LHCN-M2 (cell line): Measurements from ENCODE around the gene HFM1. TPM values are rescaled to one million over a fixed set of nuclear protein-coding genes. Genes with fewer than 3 reads are reported as not detected.
A peak's percentile ranks its signal among the peaks of the same experiment; 100 is the strongest.
"Not testable (repeated sequence)": the region's sequence is repeated elsewhere in the genome, so short reads cannot be mapped to it uniquely, and the experiment has no call there.

ENCODE experiments used
- DNase-seq: peaks from one replicate; pipeline ENCODE4 v3.0.0-alpha.2; 2012; ENCODE audit warnings: low read depth
- polyA plus RNA-seq: library from polyadenylated mRNA; unstranded; fragments of >200 nt; gene quantifications from one replicate; pipeline ENCODE4 v1.2.1, GENCODE V29; 2012; ENCODE audit warnings: missing spikeins
- total RNA-seq: library from RNA; depleted of rRNA; stranded (reverse); fragments of >200 nt; gene quantifications from 2 replicates; pipeline ENCODE4 v1.2.3, GENCODE V29; 2014; rRNA removed

HFM1 gene
- total RNA-seq = 0.06 and 0.13 TPM in 2 replicates
- not detected for polyA plus RNA-seq

GRCh38 chr1:91404151-91405012 lies at the start of gene HFM1:
TSS of gene HFM1 (minus strand) at chr1:91404837. CDS start at chr1:91401082, 3,755 bp downstream.
- DNase-seq = peak; percentile 45

GRCh38 chr1:91454136-91454535 lies 49.5 kb upstream of the HFM1 start:
- DNase-seq = no peak

GRCh38 chr1:91450260-91450659 lies 45.6 kb upstream of the HFM1 start:
- no peak for DNase-seq

- DNase-seq = not testable (repeated sequence)
Observed at GRCh38 chr1:91447782-91448181, 43.1 kb upstream of the HFM1 start.

GRCh38 chr1:91441980-91442379 lies 37.3 kb upstream of the HFM1 start:
- DNase-seq = not testable (repeated sequence)

- no peak for DNase-seq
Observed at GRCh38 chr1:91440847-91441246, 36.2 kb upstream of the HFM1 start.

GRCh38 chr1:91439016-91439415 lies 34.4 kb upstream of the HFM1 start:
- DNase-seq = no peak

- DNase-seq = no peak
Observed at GRCh38 chr1:91428182-91428798, 23.7 kb upstream of the HFM1 start.

GRCh38 chr1:91427741-91428140 lies 23.1 kb upstream of the HFM1 start:
- no peak for DNase-seq

- not testable (repeated sequence) for DNase-seq
Observed at GRCh38 chr1:91422523-91422922, 17.9 kb upstream of the HFM1 start.

GRCh38 chr1:91412371-91412770 lies 7.7 kb upstream of the HFM1 start:
- no peak for DNase-seq

- peak; percentile 22 for DNase-seq
Observed at GRCh38 chr1:91406773-91407389, 2.2 kb upstream of the HFM1 start.

- DNase-seq = peak; percentile 19
Observed at GRCh38 chr1:91402023-91402422, 2.6 kb downstream of the HFM1 start.

- no peak for DNase-seq
Observed at GRCh38 chr1:91400133-91400725, 4.4 kb downstream of the HFM1 start.

GRCh38 chr1:91398291-91398690 lies 6.3 kb downstream of the HFM1 start:
- DNase-seq = no peak

GRCh38 chr1:91397605-91398004 lies 7.0 kb downstream of the HFM1 start:
- DNase-seq = no peak

GRCh38 chr1:91393042-91393441 lies 11.6 kb downstream of the HFM1 start:
- no peak for DNase-seq

- DNase-seq = no peak
Observed at GRCh38 chr1:91386109-91386508, 18.5 kb downstream of the HFM1 start.

- DNase-seq = no peak
Observed at GRCh38 chr1:91383456-91383855, 21.2 kb downstream of the HFM1 start.

GRCh38 chr1:91381844-91382243 lies 22.8 kb downstream of the HFM1 start:
- DNase-seq = no peak

GRCh38 chr1:91374086-91374485 lies 30.6 kb downstream of the HFM1 start:
- no peak for DNase-seq

GRCh38 chr1:91372230-91372629 lies 32.4 kb downstream of the HFM1 start:
- not testable (repeated sequence) for DNase-seq
